ENCODE data around the gene GSG1L.

The GSG1L gene

GRCh38 chr16:28062261-28062846 lies 1.2 kb downstream of the GSG1L start:
- DNase-seq = no peak

- no peak for DNase-seq
Measured at GRCh38 chr16:28061352-28062101, 2.0 kb downstream of the GSG1L start.

DNA sequence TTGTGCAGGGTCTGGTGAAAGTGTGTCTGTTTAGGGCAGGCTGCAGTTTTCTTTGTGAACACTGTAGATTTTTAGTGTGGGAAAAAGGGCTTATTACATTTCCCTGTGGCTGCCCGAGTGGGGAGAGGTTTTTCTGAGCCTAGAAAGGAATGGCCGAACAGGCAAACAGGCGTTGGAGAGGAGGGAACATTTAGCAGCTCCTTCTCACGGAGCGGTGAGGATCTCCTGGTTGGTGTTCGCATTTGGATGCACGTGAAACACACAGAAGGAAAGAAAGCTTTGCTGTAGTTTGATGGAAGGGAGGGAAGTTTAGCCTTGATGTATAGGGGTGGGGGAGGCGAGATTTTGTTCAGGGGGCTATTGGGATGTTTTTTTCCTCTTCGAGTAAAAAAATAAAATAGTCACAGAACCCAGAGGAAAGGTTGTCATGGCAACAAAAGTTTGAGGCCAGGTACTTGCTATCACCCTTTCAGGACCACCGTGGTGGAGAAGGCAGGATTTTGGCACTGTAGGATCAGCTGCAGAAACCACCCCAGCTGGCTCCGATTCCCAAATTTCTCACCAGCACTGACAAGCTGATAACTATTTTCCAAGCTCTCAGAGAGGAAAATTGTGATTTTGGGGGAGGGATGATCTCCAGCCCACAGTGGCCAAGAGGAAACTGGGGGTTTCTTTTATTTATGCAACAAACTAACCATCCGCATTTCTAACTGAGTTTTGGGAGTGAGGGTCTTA lies 3.5 kb downstream of the GSG1L start:
- no peak for DNase-seq

GRCh38 chr16:28058839-28059589 lies 4.5 kb downstream of the GSG1L start:
- DNase-seq = no peak

- DNase-seq = no peak
Measured at GRCh38 chr16:28057949-28058348, 5.6 kb downstream of the GSG1L start.

GRCh38 chr16:28053461-28053860 lies 10.1 kb downstream of the GSG1L start:
- DNase-seq = no peak

GRCh38 chr16:28052274-28053128 lies 11.0 kb downstream of the GSG1L start:
- no peak for DNase-seq

DNA sequence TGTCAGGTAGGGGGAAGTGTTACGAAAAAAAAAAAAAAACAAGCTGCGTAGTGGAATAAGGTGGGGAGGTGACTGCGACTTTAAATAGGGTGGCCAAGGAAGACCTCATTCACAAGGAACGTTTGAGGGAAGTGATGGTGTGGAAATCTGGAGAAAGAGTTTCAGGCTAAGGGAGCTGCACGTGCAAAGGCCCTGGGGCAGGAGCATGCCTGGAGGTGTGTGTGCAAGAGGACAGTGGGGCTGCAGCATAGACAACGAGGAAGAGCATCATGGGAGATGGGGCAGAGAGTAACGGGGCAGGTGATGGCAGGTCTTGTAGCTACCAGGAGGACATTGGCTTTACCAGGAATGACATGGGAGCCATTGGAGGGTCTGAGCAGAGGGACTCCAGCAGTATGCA lies 12.0 kb downstream of the GSG1L start:
- no peak for DNase-seq

DNA sequence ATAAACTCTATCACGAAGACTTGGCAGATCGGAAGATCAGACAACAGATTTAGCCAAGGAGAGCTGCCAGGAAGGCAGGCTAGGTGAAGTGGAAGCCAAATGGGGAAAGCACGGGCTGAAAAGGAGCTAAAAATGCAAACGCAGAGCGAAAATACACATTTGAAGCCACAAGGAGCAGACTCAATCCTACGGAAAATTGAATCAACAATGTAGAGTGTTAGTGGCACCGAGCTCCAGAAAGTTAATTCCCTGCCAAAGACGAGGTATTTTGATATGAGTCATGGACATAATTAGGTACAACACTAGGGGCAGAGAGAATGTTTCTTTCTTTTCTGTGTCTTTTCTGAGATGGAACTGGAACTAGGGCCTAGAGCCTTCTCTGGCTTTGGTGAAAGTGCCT lies 20.7 kb downstream of the GSG1L start:
- DNase-seq = no peak

DNA sequence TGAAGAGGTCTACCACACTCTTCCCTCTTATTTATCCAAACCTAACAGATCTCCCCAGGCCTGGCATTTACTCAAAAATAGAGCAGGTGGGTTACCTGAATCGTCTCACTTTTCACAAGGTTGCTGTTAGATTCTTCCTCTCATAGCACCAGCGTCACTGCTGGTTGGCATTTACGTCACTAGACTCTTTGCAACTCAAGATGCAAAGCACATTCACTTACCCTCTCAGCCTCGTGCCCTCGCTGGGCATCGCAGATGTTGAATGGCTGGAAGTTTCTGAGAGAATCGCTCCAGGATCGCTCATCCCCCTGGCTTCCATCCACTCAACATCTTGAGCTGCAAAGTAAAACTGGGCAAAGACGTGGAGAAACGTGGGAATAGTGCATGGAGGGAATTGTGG lies 21.9 kb downstream of the GSG1L start:
- no peak for DNase-seq

DNA sequence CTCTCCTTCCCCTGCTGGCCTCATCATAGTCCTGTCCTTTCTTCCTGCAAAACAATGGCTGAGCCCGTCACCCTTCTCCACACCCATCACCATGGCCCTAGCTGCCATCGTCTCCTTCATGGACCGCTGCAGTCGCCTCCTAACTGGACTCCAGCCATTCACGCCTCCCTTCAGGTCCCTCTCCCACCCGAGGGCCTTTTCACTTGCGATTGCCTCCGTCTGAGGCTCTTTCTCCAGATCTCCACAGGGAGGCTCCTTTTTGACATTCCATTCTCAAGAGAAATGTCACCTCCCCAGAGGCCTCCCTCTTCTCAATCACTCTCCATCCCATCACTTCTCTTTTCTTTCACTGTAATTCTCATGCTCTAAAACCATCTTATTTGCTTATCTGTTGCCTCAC lies 23.5 kb downstream of the GSG1L start:
- no peak for DNase-seq

DNA sequence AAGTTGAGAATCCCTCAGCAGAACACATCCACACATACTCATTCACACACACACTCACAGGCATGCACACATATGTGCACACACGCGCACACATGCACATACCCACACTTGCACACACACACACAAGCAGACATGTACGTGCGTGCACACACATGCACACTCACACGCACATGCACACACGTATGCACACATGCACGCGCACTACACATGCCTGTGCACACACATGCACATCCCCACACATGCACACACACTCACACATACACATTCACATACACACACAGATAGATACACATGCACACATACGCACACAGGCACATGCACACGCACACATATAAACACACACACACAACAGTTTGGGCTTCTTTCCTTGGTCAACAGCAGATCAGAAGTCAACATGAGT lies 24.0 kb downstream of the GSG1L start:
- no peak for DNase-seq

GRCh38 chr16:28038409-28038808 lies 25.1 kb downstream of the GSG1L start:
- DNase-seq = no peak

DNA sequence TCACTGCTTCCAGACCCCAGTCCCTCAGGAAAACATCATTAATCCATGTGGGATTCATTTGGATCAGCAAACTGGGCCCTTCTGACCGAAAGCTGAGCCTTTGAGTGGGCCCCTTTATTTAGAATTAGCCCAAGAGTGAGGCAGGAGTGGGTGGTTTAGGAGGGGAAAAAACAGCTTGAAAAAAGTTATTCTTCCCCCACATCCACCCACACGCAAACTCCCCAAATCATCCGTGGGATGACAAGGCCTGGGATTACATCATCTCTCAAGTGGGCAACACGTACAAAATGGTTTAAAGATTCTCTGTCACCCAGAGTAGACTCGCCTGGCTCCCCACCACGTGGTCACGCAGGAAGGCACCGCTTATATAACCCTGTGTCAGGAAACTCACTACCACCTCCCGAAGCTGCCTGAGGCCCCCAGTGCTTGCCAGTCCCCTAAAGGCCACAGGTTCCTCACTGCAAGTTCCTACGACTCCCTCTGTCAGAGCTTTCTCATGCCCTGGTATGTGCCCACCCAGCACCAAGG lies 27.6 kb downstream of the GSG1L start:
- no peak for DNase-seq

- no peak for DNase-seq
Measured at GRCh38 chr16:28033870-28034269, 29.6 kb downstream of the GSG1L start.

GRCh38 chr16:28029387-28030002 lies 34.0 kb downstream of the GSG1L start:
- DNase-seq = no peak

- no peak for DNase-seq
Measured at GRCh38 chr16:28027055-28027454, 36.5 kb downstream of the GSG1L start.

- DNase-seq = no peak
Measured at GRCh38 chr16:28025631-28026030, 37.9 kb downstream of the GSG1L start.

DNA sequence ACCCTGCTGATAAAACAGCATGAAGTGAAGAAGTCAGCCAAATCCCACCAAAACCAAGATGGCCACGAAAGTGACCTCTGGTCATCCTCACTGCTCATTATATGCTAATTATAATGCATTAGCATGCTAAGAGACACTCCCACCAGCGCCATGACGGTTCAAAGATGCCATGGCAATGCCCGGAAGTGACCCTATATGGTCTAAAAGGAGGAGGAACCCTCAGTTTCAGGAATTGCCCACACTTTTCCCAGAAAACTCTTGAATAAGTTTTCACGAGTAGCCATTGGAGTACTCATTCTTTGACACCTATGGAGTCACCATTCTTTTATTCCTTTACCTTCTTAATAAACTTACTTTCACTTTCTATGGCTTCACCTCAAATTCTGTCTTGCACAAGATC lies 44.3 kb downstream of the GSG1L start:
- DNase-seq = no peak

DNA sequence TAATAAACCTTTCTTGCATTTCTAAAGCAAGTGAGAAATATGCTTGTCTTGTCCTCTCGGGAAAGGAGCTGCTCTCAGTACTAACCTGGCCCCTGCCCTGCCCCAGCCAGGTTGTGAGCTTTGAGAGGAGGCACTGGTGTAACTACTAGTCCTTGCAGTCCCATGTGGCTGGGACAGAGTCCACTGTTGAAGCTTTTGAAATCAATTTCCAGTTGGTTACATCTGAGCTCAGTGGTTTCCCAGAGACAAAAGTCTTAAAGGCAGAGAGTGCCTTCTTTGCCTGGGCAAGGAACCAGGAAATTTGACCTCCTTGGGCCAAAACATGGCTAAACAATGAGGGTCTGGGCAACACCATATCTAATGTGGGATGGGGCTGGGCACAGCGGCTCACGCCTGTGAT lies 48.7 kb downstream of the GSG1L start:
- DNase-seq = no peak

DNA sequence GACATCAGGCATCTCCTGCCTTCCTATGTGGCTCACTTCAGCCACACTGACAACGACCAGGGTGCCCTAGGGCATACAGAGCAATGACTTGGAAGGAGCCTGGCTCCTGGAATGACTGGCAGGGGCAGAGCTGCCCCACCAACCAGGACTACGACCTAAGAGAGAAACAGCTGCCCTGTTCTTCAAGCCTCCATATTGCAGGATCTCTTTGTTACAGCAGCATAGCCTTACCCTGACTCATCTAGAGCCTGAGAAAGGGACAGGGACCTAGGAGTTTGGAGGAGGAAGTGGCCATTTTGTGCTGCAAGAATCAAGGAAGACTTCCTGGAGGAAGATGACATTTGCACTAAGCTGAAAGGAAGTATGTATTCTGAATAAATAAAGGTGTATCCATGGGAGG lies 49.6 kb downstream of the GSG1L start:
- DNase-seq = no peak

DNA sequence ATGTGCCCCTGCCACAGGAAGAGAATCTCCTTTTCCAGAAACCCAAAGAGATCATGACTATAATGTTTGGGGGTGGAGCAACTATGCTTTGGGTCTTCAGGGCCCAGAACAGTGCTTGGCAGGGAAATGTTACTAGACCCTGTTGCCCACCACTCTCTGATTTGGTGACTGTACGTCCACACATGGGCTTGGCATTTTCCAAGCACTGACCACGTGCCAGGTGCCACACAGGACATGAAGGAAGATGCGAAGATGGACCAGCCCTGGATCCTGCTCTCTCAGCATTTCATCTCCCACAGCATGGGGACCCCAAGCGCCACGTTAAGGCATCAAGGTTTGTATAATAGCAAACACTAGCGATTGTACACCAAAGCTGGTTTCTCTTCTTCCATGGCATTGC lies 50.1 kb downstream of the GSG1L start:
- no peak for DNase-seq

Measured in activated CD8-positive, alpha-beta memory T cell treated with anti-CD3 and anti-CD28 coated beads, Interleukin-2, amount 50 U/mL, for 48 hours (primary cell).